ENCODE measurements around the gene TSEN15.

The TSEN15 gene

DNA sequence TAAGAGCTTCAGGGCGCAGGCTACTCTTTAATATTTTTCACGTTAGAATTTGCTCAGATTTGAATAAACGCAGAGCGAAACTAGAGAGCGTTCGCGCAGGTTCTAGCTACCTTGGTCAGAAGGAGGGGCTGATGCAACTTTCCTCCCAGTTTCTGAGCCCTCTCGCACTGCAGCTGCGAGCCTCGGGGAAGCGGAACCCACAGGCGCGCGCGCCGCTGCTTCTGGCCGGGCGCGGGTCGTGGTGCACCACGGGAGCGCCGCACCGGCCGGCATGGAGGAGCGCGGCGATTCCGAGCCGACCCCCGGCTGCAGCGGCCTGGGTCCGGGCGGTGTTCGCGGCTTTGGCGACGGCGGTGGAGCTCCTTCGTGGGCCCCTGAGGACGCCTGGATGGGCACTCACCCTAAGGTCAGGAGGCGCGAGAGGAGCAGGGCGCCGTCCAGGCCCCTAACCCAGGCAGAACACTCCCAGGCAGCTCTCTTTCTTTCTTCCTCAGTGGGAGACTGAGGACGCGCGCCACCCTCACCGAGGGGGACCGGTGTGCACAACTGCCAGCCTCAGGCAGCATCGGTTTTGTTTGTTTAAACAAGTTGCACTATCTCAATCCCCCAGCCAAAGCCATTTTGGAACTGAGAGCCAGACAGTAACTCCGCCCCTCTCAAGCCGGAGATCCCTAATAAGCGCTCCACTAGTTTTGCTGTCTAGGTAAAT is at the start of gene TSEN15:
TSEN15 (plus strand) TSS at position 246 of the 709 bp plus-strand sequence; CDS start at position 272, 26 bp downstream.
- DNase-seq = peak; percentile 91

GRCh38 chr1:184002071-184002470 is 49.5 kb upstream of the TSEN15 start:
- DNase-seq = no peak

GRCh38 chr1:184004935-184005334 is 46.6 kb upstream of the TSEN15 start:
- DNase-seq = no peak

DNA sequence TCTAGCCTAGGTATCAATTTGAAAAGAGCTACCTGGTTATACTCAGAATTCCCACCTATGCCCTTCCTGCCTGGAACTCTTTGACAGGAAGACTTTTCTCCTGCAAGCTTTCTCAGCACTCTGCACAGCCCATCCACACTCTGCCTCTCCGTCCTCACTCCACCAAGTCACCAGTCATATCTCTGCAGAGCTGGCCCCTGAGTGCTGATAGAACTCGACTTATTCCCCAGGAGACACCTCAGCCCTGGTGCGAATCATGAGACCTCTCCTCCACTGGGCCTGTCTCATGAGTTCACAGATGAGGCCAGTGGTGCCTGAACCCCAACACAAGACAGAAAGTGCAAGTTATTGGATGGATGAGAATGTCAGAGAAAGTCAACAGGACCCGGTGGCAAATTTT is 46.0 kb upstream of the TSEN15 start:
- no peak for DNase-seq

GRCh38 chr1:184010788-184011187 is 40.7 kb upstream of the TSEN15 start:
- no peak for DNase-seq

GRCh38 chr1:184012187-184012586 is 39.3 kb upstream of the TSEN15 start:
- DNase-seq = no peak

GRCh38 chr1:184014271-184014670 is 37.3 kb upstream of the TSEN15 start:
- no peak for DNase-seq

DNA sequence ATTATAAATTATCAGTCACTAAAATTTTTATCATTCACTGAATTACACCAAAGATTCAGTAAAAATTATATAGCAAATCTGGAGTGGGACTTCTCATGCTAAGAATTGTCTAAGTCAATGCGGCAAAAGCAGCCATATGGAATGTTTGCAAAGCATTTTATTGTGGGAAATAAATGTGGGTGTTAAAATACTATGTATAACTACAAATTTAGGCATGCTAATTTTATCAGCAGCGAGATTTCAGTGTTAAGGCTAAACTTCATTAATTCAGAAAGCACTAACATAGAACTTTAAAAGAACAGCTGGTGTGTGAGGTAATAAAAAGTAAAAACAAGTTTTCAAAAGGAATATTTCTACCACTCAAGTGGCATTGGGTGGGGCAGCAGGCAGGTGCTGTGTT is 35.4 kb upstream of the TSEN15 start:
- DNase-seq = no peak

DNA sequence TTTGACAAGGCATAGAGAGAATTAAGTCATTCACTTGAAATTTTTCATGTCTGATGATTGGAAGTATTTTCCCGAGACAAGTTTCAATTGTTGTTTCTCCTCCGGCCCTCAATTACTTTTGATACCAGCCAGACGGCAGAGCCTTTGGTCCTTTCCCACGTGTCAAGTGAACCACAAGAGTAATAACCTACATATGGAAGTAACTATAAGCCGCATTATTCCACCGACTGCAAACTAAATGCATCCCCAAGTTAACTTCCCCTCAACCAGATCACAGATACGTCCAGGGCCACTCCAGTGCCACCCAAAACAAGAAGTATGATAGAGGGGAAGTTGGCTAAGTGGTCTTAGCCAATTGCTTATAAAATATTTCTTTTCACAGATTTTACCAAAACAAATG is 34.2 kb upstream of the TSEN15 start:
- DNase-seq = no peak

- DNase-seq = no peak
Observed at GRCh38 chr1:184018622-184019021, 32.9 kb upstream of the TSEN15 start.

DNA sequence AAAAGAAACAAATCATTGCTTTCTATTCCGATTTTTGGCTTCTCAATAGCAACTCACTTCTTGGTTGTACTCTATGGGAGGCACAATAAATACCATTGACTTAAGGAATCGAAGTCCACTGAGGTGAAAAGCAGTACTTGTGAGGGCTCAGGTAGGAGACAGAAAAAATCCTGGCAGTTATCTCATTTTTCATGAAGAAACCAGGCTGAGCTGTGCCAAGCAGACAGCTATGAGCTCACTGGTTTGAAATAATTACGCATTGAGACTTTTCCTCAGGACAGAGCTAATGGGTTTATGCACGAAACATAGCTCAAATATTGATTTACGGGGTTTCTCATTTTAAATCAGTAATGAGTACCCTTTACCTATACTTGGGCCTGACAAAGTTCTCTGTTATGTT is 32.5 kb upstream of the TSEN15 start:
- DNase-seq = no peak

GRCh38 chr1:184019506-184019905 is 32.0 kb upstream of the TSEN15 start:
- no peak for DNase-seq

GRCh38 chr1:184020328-184020727 is 31.2 kb upstream of the TSEN15 start:
- no peak for DNase-seq

- no peak for DNase-seq
Observed at GRCh38 chr1:184020855-184021254, 30.7 kb upstream of the TSEN15 start.

- no peak for DNase-seq
Observed at GRCh38 chr1:184021728-184022127, 29.8 kb upstream of the TSEN15 start.

DNA sequence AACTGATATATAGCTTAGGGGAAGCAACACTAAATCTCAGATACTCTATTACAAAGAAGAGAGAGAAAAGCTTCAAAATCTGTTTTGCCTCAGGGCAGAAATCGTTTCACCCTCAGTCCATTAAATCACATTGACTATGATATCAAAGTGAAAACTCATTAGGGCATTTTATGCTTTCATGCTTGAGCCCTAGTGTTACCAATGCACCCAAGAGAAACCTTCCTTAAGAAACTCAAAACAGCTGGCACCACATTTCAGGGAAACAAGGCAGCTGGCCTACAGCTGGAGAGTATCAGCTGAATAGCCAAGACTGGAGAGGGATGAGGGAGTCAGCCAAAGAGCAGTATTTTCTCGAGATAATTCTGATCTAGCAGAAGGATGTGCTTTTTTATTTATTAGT is 28.9 kb upstream of the TSEN15 start:
- DNase-seq = no peak

- DNase-seq = no peak
Observed at GRCh38 chr1:184023171-184023570, 28.4 kb upstream of the TSEN15 start.

GRCh38 chr1:184025242-184025675 is 26.3 kb upstream of the TSEN15 start:
- no peak for DNase-seq

GRCh38 chr1:184027826-184028695 is 23.5 kb upstream of the TSEN15 start:
- no peak for DNase-seq

GRCh38 chr1:184028854-184029623 is 22.5 kb upstream of the TSEN15 start:
- no peak for DNase-seq

DNA sequence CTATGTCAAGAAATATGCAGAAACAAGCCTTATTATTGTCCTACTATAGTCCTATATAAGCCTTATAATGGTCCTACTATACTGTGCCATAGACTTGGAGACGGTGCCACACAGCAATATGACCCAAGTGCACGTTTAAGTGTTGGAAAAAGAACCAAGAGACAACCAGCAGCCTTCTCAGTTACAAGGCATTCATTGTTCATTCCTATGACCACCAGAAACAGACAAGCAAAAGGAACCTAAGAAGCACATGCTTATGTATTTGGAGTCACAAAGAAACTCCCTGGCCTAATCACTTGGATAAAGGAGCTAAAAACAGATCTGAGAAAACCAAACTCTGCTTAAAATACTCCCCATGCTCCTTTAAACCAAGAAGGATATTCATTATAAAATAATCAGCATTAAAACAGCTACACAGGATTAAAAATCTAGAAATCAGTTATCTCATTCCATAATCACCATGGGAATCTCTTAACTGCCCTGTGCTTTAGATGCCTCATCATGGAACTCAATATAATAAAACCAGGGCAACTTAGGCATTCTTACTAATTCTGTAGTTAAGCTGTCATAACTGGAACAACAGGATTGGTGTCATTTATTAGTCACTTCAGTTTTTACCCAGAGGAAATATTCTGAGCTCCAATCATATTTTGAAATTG is 21.0 kb upstream of the TSEN15 start:
- DNase-seq = no peak

- DNase-seq = no peak
Observed at GRCh38 chr1:184031092-184031408, 20.5 kb upstream of the TSEN15 start.

All from activated CD4-positive, alpha-beta T cell treated with anti-CD3 and anti-CD28 coated beads, Interleukin-2, Interleukin-6, amounts not matched to agents 100 ng/mL and 50 ng/mL, durations not matched to agents 16 hours and 8 hours (primary cell).